ENCODE measurements around the gene IL17RD. TPM values are rescaled to one million over a fixed set of nuclear protein-coding genes. Genes with fewer than 3 reads are reported as not detected.

The IL17RD gene
- total RNA-seq, 1 donor from 2014 or later, result 17.2 TPM

DNA sequence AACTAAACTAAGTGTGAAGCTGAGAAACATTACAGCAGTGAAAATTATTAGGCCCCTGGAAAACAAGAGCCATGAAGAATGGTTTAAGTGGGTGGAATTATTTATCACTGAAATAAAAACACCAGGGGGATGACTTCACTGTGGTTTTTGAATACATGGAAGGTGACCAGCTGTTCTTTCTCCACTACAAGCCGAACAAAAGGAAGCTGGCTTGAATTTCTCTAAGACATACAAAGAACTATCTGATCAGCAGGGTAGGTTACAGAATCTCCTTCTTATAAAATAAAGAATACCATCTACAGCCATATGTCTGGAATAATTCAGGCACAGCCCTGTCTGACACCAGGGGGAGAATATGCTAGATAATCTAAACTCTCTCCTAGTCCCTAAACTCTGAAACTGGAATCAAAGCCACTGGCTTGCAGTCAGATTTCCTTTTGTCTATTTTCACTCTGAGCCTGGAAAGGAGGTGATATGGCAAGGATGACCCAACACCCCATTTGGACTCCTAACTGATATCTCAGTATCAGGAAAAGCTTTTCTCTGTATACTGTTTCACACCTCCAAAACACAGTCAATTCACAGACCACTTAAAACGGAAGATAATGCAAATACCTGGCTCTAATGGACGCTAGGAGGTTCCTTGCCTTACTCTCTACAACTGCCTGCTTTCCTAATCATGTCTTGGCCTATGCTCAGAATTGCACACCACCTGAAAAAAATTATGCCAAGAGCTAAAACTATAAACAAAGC, 73.5 kb downstream of the IL17RD start:
- TF ChIP-seq, protein P1, sequence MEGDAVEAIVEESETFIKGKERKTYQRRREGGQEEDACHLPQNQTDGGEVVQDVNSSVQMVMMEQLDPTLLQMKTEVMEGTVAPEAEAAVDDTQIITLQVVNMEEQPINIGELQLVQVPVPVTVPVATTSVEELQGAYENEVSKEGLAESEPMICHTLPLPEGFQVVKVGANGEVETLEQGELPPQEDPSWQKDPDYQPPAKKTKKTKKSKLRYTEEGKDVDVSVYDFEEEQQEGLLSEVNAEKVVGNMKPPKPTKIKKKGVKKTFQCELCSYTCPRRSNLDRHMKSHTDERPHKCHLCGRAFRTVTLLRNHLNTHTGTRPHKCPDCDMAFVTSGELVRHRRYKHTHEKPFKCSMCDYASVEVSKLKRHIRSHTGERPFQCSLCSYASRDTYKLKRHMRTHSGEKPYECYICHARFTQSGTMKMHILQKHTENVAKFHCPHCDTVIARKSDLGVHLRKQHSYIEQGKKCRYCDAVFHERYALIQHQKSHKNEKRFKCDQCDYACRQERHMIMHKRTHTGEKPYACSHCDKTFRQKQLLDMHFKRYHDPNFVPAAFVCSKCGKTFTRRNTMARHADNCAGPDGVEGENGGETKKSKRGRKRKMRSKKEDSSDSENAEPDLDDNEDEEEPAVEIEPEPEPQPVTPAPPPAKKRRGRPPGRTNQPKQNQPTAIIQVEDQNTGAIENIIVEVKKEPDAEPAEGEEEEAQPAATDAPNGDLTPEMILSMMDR (IDR thresholded peaks at IDR 0.05), result no peak
- TF ChIP-seq POLR2AphosphoS5 (IDR thresholded peaks at IDR 0.05; ENCODE audit: insufficient read depth in 1 of 2, low read depth in 1 of 2) (no peak), POLR2A (IDR thresholded peaks at IDR 0.05) (no peak)
- H3K4me1 ChIP-seq, result no peaks in the 10 kb centered on the region
- no peaks in the 10 kb centered on the region for H3K36me3 ChIP-seq
- H3K9me3 ChIP-seq, result no peaks in the 10 kb centered on the region
- no peak overlapping the region for H3K4me3 ChIP-seq
- intact Hi-C loops (cut with DNase I), result no loop called here
- H3K27ac ChIP-seq, result peak overlapping the region; percentile 51
- DNase-seq (ENCODE audit: extremely low spot score in 2 of 2), result no peak
- no peaks in the 10 kb centered on the region for H3K27me3 ChIP-seq

DNA sequence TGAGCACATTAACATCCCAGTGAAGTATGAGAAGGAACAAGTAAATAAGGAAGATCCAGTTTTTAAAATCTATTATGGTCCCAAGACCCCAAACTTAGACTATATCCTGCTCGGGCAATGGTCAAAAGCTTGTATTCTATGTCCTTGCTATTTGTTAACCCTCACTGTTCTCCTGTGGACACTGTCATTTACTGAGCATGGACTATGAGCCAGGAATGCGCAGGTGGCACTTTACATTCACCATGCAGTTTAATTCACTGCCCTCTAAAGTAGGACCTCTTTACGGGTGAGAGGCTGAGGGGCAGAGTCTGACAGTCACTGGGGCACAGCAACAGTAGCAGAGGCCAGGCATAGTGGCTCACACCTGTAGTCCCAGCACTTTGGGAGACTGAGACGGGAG, 76.1 kb downstream of the IL17RD start:
- H3K9me3 ChIP-seq, result no peaks in the 10 kb centered on the region
- H3K4me3 ChIP-seq, result no peak overlapping the region
- H3K27ac ChIP-seq, result no peak overlapping the region
- no peaks in the 10 kb centered on the region for H3K27me3 ChIP-seq
- intact Hi-C loops (cut with DNase I), result no loop called here
- H3K4me1 ChIP-seq, result no peaks in the 10 kb centered on the region
- no peaks in the 10 kb centered on the region for H3K36me3 ChIP-seq
- DNase-seq (ENCODE audit: extremely low spot score in 2 of 2), result no peak
- TF ChIP-seq, protein P1 (IDR thresholded peaks at IDR 0.05), result no peak
- TF ChIP-seq POLR2AphosphoS5 (IDR thresholded peaks at IDR 0.05; ENCODE audit: insufficient read depth in 1 of 2, low read depth in 1 of 2), result no peak
- TF ChIP-seq POLR2A (IDR thresholded peaks at IDR 0.05), result no peak

DNA sequence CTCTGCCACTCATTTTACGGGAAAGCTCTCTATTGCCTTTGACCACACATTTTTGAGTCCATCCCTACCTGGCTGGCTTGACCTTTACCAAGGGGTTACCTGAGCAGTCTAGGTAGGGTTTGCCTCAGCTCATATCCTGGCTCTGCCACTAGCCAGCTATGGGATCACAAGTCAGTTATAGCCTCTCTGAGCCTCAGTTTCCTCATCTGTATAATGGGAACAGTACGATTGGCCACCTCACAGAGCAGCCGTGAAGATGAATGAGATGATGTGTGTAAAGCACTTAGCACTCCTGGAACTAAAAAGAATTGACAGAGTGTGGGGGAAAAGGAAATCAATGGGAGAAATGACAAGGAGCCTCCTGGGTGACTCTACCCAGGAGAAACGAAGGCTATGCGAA, 76.7 kb downstream of the IL17RD start:
- no peak for DNase-seq (ENCODE audit: extremely low spot score in 2 of 2)
- Histone ChIP-seq H3K9me3 (no peaks in the 10 kb centered on the region), H3K4me1 (no peaks in the 10 kb centered on the region), H3K27ac (no peak overlapping the region), H3K4me3 (no peak overlapping the region), H3K36me3 (no peaks in the 10 kb centered on the region), H3K27me3 (no peaks in the 10 kb centered on the region)
- TF ChIP-seq, protein P1 (IDR thresholded peaks at IDR 0.05), result no peak
- TF ChIP-seq POLR2AphosphoS5 (IDR thresholded peaks at IDR 0.05; ENCODE audit: insufficient read depth in 1 of 2, low read depth in 1 of 2) (no peak), POLR2A (IDR thresholded peaks at IDR 0.05) (no peak)
- intact Hi-C loops (cut with DNase I), result no loop called here

DNA sequence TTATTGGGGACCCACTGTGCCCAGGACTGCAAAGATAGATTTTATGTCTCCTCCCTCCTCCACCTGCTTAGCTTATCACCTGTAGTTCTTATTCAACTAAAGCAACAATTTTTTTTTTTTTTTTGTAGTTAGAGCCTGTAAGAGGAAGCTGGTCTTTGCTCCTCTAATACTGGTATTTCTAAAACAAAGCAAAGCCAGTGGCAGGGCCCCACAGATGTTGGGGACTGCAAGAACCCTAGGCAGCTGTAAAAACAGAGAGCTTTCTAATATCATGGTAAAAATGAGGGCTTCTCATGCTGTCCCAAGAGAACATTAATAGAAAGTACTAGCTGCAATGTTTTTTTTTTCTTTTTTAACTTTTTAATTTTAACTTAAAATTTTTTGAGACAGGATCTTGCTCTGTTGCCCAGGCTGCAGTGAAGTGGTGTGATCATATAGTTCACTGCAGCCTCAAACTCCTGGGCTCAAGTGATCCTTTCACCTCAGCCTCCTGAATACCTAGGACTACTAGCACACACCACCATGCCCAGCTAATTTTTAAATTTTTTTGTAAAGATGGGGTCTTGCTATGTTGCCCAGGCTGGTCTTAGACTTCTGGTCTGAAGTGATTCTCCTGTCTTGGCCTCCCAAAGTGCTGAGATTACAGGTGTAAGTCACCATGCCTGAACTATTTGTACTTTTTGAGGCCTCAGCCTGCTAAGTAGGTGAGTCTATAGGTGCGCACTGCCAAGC, 77.6 kb downstream of the IL17RD start:
- Histone ChIP-seq H3K27ac (no peak overlapping the region), H3K27me3 (no peaks in the 10 kb centered on the region), H3K4me3 (no peak overlapping the region), H3K4me1 (no peaks in the 10 kb centered on the region), H3K9me3 (no peaks in the 10 kb centered on the region), H3K36me3 (no peaks in the 10 kb centered on the region)
- intact Hi-C loops (cut with DNase I), result no loop called here
- DNase-seq (ENCODE audit: extremely low spot score in 2 of 2), result no peak
- TF ChIP-seq, protein P1 (IDR thresholded peaks at IDR 0.05), result no peak
- no peak for TF ChIP-seq POLR2AphosphoS5 (IDR thresholded peaks at IDR 0.05; ENCODE audit: insufficient read depth in 1 of 2, low read depth in 1 of 2)
- no peak for TF ChIP-seq POLR2A (IDR thresholded peaks at IDR 0.05)

DNA sequence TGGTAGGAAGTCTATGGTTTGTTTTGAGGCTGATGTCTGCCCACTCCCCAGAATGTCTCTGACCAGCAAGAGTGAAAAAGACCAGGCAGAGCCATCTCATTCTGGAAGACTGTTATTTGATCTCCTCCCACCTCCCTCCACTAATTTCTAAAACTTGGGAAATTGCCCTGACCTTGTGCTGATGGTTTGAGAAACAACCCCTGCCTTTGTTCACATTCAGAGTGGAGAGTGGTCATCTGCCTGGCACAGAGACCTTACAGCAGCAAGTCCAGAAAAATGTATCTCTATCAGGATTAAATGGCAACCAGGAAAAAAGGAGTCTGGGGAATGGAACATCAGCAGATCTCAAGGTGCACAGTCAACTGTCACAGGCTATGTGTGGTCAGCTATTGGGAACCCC, 79.0 kb downstream of the IL17RD start:
- Histone ChIP-seq H3K4me1 (no peaks in the 10 kb centered on the region), H3K27ac (no peak overlapping the region), H3K9me3 (no peaks in the 10 kb centered on the region), H3K4me3 (no peak overlapping the region), H3K27me3 (no peaks in the 10 kb centered on the region), H3K36me3 (no peaks in the 10 kb centered on the region)
- TF ChIP-seq POLR2A (IDR thresholded peaks at IDR 0.05) (no peak), POLR2AphosphoS5 (IDR thresholded peaks at IDR 0.05; ENCODE audit: insufficient read depth in 1 of 2, low read depth in 1 of 2) (no peak)
- TF ChIP-seq, protein P1 (IDR thresholded peaks at IDR 0.05), result no peak
- intact Hi-C loops (cut with DNase I), result no loop called here
- DNase-seq (ENCODE audit: extremely low spot score in 2 of 2), result no peak

Measured in vagina (tissue), 2 donors.